Measurements from ENCODE around the gene XG.
"Not testable (repeated sequence)": the region's sequence is repeated elsewhere in the genome, so short reads cannot be mapped to it uniquely, and the experiment has no call there.

The XG gene

GRCh38 chrX:2751874-2752300 lies at the start of gene XG:
XG (plus strand) TSS chrX:2752040; CDS start chrX:2752275, 235 bp downstream.
- not testable (repeated sequence) for DNase-seq

GRCh38 chrX:2703991-2704369 lies 47.9 kb upstream of the XG start:
- no peak for DNase-seq

GRCh38 chrX:2705046-2705832 lies 46.6 kb upstream of the XG start:
- DNase-seq, result no peak

- no peak for DNase-seq
These were observed 44.5 kb upstream of the XG start for GRCh38 chrX:2707334-2707760.

- DNase-seq, result no peak
These were observed 43.8 kb upstream of the XG start for GRCh38 chrX:2708021-2708420.

- DNase-seq, result no peak
These were observed 43.1 kb upstream of the XG start for GRCh38 chrX:2708592-2709188.

GRCh38 chrX:2709556-2709955 lies 42.3 kb upstream of the XG start:
- DNase-seq, result no peak

GRCh38 chrX:2710041-2710840 lies 41.6 kb upstream of the XG start:
- no peak for DNase-seq

GRCh38 chrX:2711441-2711840 lies 40.4 kb upstream of the XG start:
- no peak for DNase-seq

- DNase-seq, result no peak
These were observed 39.4 kb upstream of the XG start for GRCh38 chrX:2712428-2712827.

GRCh38 chrX:2712890-2713840 lies 38.7 kb upstream of the XG start:
- DNase-seq, result no peak

- no peak for DNase-seq
These were observed 37.3 kb upstream of the XG start for GRCh38 chrX:2714551-2714950.

GRCh38 chrX:2715066-2715600 lies 36.7 kb upstream of the XG start:
- no peak for DNase-seq

GRCh38 chrX:2717312-2717711 lies 34.5 kb upstream of the XG start:
- no peak for DNase-seq

GRCh38 chrX:2718821-2719220 lies 33.0 kb upstream of the XG start:
- no peak for DNase-seq

- DNase-seq, result no peak
These were observed 31.9 kb upstream of the XG start for GRCh38 chrX:2719774-2720447.

- no peak for DNase-seq
These were observed 28.5 kb upstream of the XG start for GRCh38 chrX:2723286-2723879.

- not testable (repeated sequence) for DNase-seq
These were observed 24.6 kb upstream of the XG start for GRCh38 chrX:2727264-2727663.

- no peak for DNase-seq
These were observed 19.8 kb upstream of the XG start for GRCh38 chrX:2732076-2732475.

- DNase-seq, result no peak
These were observed 19.2 kb upstream of the XG start for GRCh38 chrX:2732649-2733048.

- no peak for DNase-seq
These were observed 18.6 kb upstream of the XG start for GRCh38 chrX:2733286-2733685.
